Smooth muscle cell (in vitro differentiated cells): ENCODE data around the gene NRXN3. TPM values are rescaled to one million over a fixed set of nuclear protein-coding genes. Genes with fewer than 3 reads are reported as not detected.
A peak's percentile ranks its signal among the peaks of the same experiment; 100 is the strongest.

Experiments
- DNase-seq: peaks from one replicate; lab custom pipeline; 2025; ENCODE audit not compliant: unreplicated experiment; lab: John Stamatoyannopoulos, UW
- H2AFZ ChIP-seq: fragments of 200-600 bp; sonication (generic); 2 replicates; pipeline ENCODE4 v1.6.0; 2016; ENCODE audit warnings: antibody characterized with exemption, low read depth, mild to moderate bottlenecking
- H3F3A ChIP-seq: fragments of 200-600 bp; sonication (generic); 2 replicates; pipeline ENCODE4 v1.6.0; 2017; ENCODE audit warnings: antibody characterized with exemption, low read depth
- H3K27ac ChIP-seq: fragments of 200-600 bp; sonication (generic); 2 replicates; pipeline ENCODE4 v1.5.1; 2016; ENCODE audit warnings: low read depth, mild to moderate bottlenecking
- H3K27me3 ChIP-seq: fragments of 200-600 bp; sonication (generic); 2 replicates; pipeline ENCODE4 v1.6.1; 2016; ENCODE audit warnings: low read depth, mild to moderate bottlenecking
- H3K36me3 ChIP-seq: fragments of 200-600 bp; sonication (generic); 2 replicates; pipeline ENCODE4 v1.5.1; 2016; ENCODE audit warnings: low read depth
- H3K4me1 ChIP-seq: fragments of 200-600 bp; sonication (generic); 2 replicates; pipeline ENCODE4 v1.5.1; 2016; ENCODE audit warnings: low read depth
- H3K4me2 ChIP-seq: fragments of 200-600 bp; sonication (generic); 2 replicates; pipeline ENCODE4 v1.6.0; 2016; ENCODE audit warnings: mild to moderate bottlenecking
- H3K4me3 ChIP-seq: fragments of 200-600 bp; sonication (generic); 2 replicates; pipeline ENCODE4 v1.5.1; 2016; ENCODE audit warnings: mild to moderate bottlenecking
- H3K79me2 ChIP-seq: fragments of 200-600 bp; sonication (generic); 2 replicates; pipeline ENCODE4 v1.6.0; 2016; ENCODE audit warnings: low read depth, mild to moderate bottlenecking
- H3K9ac ChIP-seq: fragments of 200-600 bp; sonication (generic); 2 replicates; pipeline ENCODE4 v1.6.0; 2016; ENCODE audit warnings: low read depth
- H3K9me3 ChIP-seq: fragments of 200-600 bp; sonication (generic); replicated peaks from 2 replicates; pipeline ENCODE4 v1.5.1; 2016; ENCODE audit warnings: low read depth
- H4K20me1 ChIP-seq: fragments of 200-600 bp; sonication (generic); 2 replicates; pipeline ENCODE4 v1.6.0; 2016; ENCODE audit warnings: low read depth
- CTCF ChIP-seq: fragments of 200-600 bp; sonication (generic); IDR thresholded peaks from 2 replicates; pipeline ENCODE4 v1.5.1; 2017; ENCODE audit warnings: borderline replicate concordance, mild to moderate bottlenecking, antibody characterized with exemption; ENCODE audit not compliant: insufficient read depth, poor library complexity, severe bottlenecking
- WGBS: methylation state at CpG from one replicate; pipeline ENCODE4 v1.1.7; 2016; ENCODE audit warnings: low lambda C conversion rate; 5-methylcytosine and 5-hydroxymethylcytosine counted together
- polyA plus RNA-seq: library from polyadenylated mRNA; unstranded; fragments of >200 nt; fragmentation: Nextera tagmentation; extraction: Ambion mirVana; gene quantifications from 2 replicates; pipeline ENCODE4 v1.2.1, GENCODE V29; 2016
- total RNA-seq: library from RNA; depleted of rRNA; stranded (reverse); fragments of >200 nt; gene quantifications from 2 replicates; pipeline ENCODE4 v1.2.3, GENCODE V29; 2014

NRXN3 gene
- total and polyA plus RNA-seq, 2 experiments from 2014 or later, result 1.2 to 7.0 TPM

- Histone ChIP-seq H3K36me3 (no peaks in the 10 kb centered on the region), H4K20me1 (no peaks in the 10 kb centered on the region), H3F3A (no peaks in the 10 kb centered on the region), H3K4me2 (no peak overlapping the region), H2AFZ (no peak overlapping the region), H3K4me3 (no peak overlapping the region), H3K4me1 (peaks cover 9% of the 10 kb centered on the region), H3K27ac (no peak overlapping the region), H3K9me3 (no peaks in the 10 kb centered on the region), H3K27me3 (no peaks in the 10 kb centered on the region), H3K79me2 (no peaks in the 10 kb centered on the region), H3K9ac (no peak overlapping the region)
- WGBS, result 63% methylated on average over 8 of the region's 8 CpGs
- DNase-seq, result no peak
- TF ChIP-seq CTCF, result no peak
Measured at GRCh38 chr14:79534703-79535353, 1364.7 kb downstream of the NRXN3 start.

GRCh38 chr14:79540394-79540793 lies 1370.2 kb downstream of the NRXN3 start:
- peaks cover 9% of the 10 kb centered on the region for H3K4me1 ChIP-seq
- H3K79me2 ChIP-seq, result no peaks in the 10 kb centered on the region
- no peak overlapping the region for H3K4me3 ChIP-seq
- H4K20me1 ChIP-seq, result no peaks in the 10 kb centered on the region
- DNase-seq, result no peak
- 83% methylated on average over 1 of the region's 1 CpG for WGBS
- peak overlapping the region; percentile 60 for H3K9ac ChIP-seq
- TF ChIP-seq CTCF, result no peak
- H3K27ac ChIP-seq, result peak overlapping the region; percentile 84
- no peaks in the 10 kb centered on the region for H3K27me3 ChIP-seq
- no peaks in the 10 kb centered on the region for H3K9me3 ChIP-seq
- no peak overlapping the region for H3K4me2 ChIP-seq
- H3F3A ChIP-seq, result no peaks in the 10 kb centered on the region
- no peak overlapping the region for H2AFZ ChIP-seq
- no peaks in the 10 kb centered on the region for H3K36me3 ChIP-seq

GRCh38 chr14:79542121-79542520 lies 1371.9 kb downstream of the NRXN3 start:
- H3K9me3 ChIP-seq, result no peaks in the 10 kb centered on the region
- no peak overlapping the region for H3K9ac ChIP-seq
- no peaks in the 10 kb centered on the region for H3K27me3 ChIP-seq
- no peak for DNase-seq
- H3K4me1 ChIP-seq, result peaks cover 9% of the 10 kb centered on the region
- H4K20me1 ChIP-seq, result no peaks in the 10 kb centered on the region
- no peak overlapping the region for H2AFZ ChIP-seq
- no peak overlapping the region for H3K4me3 ChIP-seq
- no peaks in the 10 kb centered on the region for H3K79me2 ChIP-seq
- WGBS, result 68% methylated on average over 3 of the region's 3 CpGs
- no peaks in the 10 kb centered on the region for H3F3A ChIP-seq
- no peak overlapping the region for H3K27ac ChIP-seq
- no peak overlapping the region for H3K4me2 ChIP-seq
- no peak for TF ChIP-seq CTCF
- no peaks in the 10 kb centered on the region for H3K36me3 ChIP-seq

- Histone ChIP-seq H3F3A (no peaks in the 10 kb centered on the region), H3K27me3 (no peaks in the 10 kb centered on the region), H3K4me1 (peaks cover 9% of the 10 kb centered on the region), H3K79me2 (no peaks in the 10 kb centered on the region), H3K4me3 (no peak overlapping the region), H3K9me3 (no peaks in the 10 kb centered on the region), H3K36me3 (no peaks in the 10 kb centered on the region), H4K20me1 (no peaks in the 10 kb centered on the region), H2AFZ (no peak overlapping the region), H3K27ac (no peak overlapping the region), H3K9ac (no peak overlapping the region), H3K4me2 (no peak overlapping the region)
- TF ChIP-seq CTCF, result no peak
- WGBS, result 100% methylated on average over 1 of the region's 1 CpG
- no peak for DNase-seq
Measured at GRCh38 chr14:79543348-79543747, 1373.2 kb downstream of the NRXN3 start.
